ENCODE data around the gene ESRRB.

Gene ESRRB

GRCh38 chr14:76434220-76434619, 58.3 kb downstream of the ESRRB start:
- in situ Hi-C loops (cut with HindIII; ENCODE audit: low sequenced_read_pairs), result no loop called here

GRCh38 chr14:76439237-76439775, 63.4 kb downstream of the ESRRB start:
- in situ Hi-C loops (cut with HindIII; ENCODE audit: low sequenced_read_pairs), result no loop called here

GRCh38 chr14:76446486-76446885, 70.5 kb downstream of the ESRRB start:
- in situ Hi-C loops (cut with HindIII; ENCODE audit: low sequenced_read_pairs), result no loop called here

GRCh38 chr14:76446921-76447320, 71.0 kb downstream of the ESRRB start:
- in situ Hi-C loops (cut with HindIII; ENCODE audit: low sequenced_read_pairs), result no loop called here

- in situ Hi-C loops (cut with HindIII; ENCODE audit: low sequenced_read_pairs), result no loop called here
These were observed 74.5 kb downstream of the ESRRB start for GRCh38 chr14:76450476-76450875.

- in situ Hi-C loops (cut with HindIII; ENCODE audit: low sequenced_read_pairs), result no loop called here
These were observed 80.3 kb downstream of the ESRRB start for GRCh38 chr14:76456200-76456599.

GRCh38 chr14:76456891-76457586, 81.1 kb downstream of the ESRRB start:
- in situ Hi-C loops (cut with HindIII; ENCODE audit: low sequenced_read_pairs), result no loop called here

GRCh38 chr14:76457841-76458240, 81.9 kb downstream of the ESRRB start:
- in situ Hi-C loops (cut with HindIII; ENCODE audit: low sequenced_read_pairs), result no loop called here

GRCh38 chr14:76461886-76462285, 85.9 kb downstream of the ESRRB start:
- in situ Hi-C loops (cut with HindIII; ENCODE audit: low sequenced_read_pairs), result no loop called here

- in situ Hi-C loops (cut with HindIII; ENCODE audit: low sequenced_read_pairs), result no loop called here
These were observed 86.4 kb downstream of the ESRRB start for GRCh38 chr14:76462330-76462729.

GRCh38 chr14:76463105-76463504, 87.2 kb downstream of the ESRRB start:
- in situ Hi-C loops (cut with HindIII; ENCODE audit: low sequenced_read_pairs), result no loop called here

- in situ Hi-C loops (cut with HindIII; ENCODE audit: low sequenced_read_pairs), result no loop called here
These were observed 88.9 kb downstream of the ESRRB start for GRCh38 chr14:76464856-76465255.

- in situ Hi-C loops (cut with HindIII; ENCODE audit: low sequenced_read_pairs), result no loop called here
These were observed 89.7 kb downstream of the ESRRB start for GRCh38 chr14:76465664-76466063.

GRCh38 chr14:76467711-76468155, 91.8 kb downstream of the ESRRB start:
- in situ Hi-C loops (cut with HindIII; ENCODE audit: low sequenced_read_pairs), result no loop called here

- in situ Hi-C loops (cut with HindIII; ENCODE audit: low sequenced_read_pairs), result loop anchor here (5.0 to 10.0 kb wide), 2 partner anchors 50 to 93 kb away; no protein-coding TSS in a partner anchor
These were observed 96.3 kb downstream of the ESRRB start for GRCh38 chr14:76472199-76472723.

- in situ Hi-C loops (cut with HindIII; ENCODE audit: low sequenced_read_pairs), result loop anchor here (5.0 to 10.0 kb wide), 2 partner anchors 51 to 91 kb away; no protein-coding TSS in a partner anchor
These were observed 97.7 kb downstream of the ESRRB start for GRCh38 chr14:76473481-76474263.

GRCh38 chr14:76480426-76480825, 104.5 kb downstream of the ESRRB start:
- in situ Hi-C loops (cut with HindIII; ENCODE audit: low sequenced_read_pairs), result no loop called here

GRCh38 chr14:76484355-76484754, 108.4 kb downstream of the ESRRB start:
- in situ Hi-C loops (cut with HindIII; ENCODE audit: low sequenced_read_pairs), result no loop called here

- in situ Hi-C loops (cut with HindIII; ENCODE audit: low sequenced_read_pairs), result no loop called here
These were observed 110.4 kb downstream of the ESRRB start for GRCh38 chr14:76486251-76486743.

- in situ Hi-C loops (cut with HindIII; ENCODE audit: low sequenced_read_pairs), result no loop called here
These were observed 112.6 kb downstream of the ESRRB start for GRCh38 chr14:76488551-76488950.

- in situ Hi-C loops (cut with HindIII; ENCODE audit: low sequenced_read_pairs), result no loop called here
These were observed 113.7 kb downstream of the ESRRB start for GRCh38 chr14:76489667-76490066.
